Measurements from ENCODE around the gene TTC19.
"Not testable (repeated sequence)": the region's sequence is repeated elsewhere in the genome, so short reads cannot be mapped to it uniquely, and the experiment has no call there.

TTC19 gene

DNA sequence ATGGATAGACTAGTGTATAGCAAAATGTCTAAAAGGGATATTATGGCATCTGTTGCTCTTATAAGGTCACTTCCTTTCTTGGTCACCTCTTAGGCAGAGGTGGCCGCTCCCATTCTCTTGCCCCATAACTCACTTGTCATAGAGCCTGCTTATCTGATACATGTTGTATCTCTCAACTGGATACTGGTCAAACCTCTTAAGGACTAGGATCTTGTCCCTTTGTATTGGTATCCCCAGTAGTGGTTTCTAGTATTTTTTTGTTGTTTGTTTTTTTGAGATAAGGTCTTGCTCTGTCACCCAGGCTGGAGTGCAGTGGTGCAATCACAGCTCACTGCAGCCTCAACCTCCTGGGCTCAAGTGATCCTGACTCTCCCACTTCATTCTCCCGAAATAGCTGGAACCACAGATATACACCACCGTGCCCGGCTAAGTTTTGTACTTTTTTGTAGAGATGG lies 27.1 kb upstream of the TTC19 start:
- DNase-seq (ENCODE audit: low read depth, low spot score), result no peak

DNA sequence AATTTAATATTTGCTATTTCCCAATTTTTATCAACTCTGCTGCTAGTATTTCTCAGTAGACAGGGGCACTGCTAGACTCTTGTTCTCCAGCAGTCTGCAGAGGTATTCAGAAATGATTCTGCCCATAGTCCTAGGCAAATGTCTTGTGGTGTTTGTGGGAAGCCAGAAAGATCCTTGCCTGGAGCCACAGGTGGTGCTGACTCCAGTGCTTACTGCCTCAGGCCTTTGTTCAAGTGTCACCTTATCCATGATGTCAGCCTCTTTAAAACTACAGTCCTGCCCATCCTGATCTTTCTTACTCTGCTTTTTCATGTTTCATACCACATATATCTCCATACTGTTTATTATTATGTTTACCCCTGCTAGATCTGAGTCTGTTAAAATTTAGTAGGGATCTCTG lies 26.6 kb upstream of the TTC19 start:
- DNase-seq (ENCODE audit: low read depth, low spot score), result no peak

DNA sequence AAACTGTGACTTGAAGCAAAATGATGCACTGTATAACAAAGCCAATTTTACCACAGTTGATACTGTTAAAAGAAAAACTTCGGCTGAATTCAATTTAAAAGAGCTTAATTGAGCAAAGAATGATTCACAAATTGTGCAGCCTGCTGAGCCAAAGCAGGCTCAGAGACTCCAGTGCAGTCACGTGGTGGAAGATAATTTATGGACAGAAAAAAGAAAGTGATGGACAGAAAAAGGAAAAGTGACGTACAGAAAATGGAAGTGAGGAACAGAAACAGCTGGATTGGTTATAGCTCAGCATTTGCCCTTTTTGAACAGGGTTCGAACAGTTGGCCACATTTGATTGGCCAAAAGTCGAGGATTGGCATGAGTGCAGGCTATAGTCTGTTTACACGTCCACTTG lies 25.8 kb upstream of the TTC19 start:
- no peak for DNase-seq (ENCODE audit: low read depth, low spot score)

DNA sequence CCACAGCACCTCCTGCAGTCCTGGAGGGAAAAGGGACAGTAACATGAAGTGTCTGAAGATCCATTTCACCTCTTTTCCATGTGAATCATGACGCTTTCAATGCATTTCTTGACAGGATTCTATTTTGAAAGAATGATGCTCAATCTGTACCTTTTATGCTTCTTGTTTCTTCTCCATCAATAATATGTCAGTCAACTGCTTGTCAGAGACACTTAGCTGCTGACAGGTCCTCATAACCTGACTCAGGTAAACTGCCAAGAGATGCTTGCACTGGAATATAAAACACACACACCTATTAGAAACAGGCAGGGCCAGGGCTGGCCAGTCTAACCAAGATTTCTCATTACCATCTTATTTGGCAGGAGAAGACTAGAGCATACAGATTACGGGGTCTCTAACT lies 21.7 kb upstream of the TTC19 start:
- DNase-seq (ENCODE audit: low read depth, low spot score), result no peak

DNA sequence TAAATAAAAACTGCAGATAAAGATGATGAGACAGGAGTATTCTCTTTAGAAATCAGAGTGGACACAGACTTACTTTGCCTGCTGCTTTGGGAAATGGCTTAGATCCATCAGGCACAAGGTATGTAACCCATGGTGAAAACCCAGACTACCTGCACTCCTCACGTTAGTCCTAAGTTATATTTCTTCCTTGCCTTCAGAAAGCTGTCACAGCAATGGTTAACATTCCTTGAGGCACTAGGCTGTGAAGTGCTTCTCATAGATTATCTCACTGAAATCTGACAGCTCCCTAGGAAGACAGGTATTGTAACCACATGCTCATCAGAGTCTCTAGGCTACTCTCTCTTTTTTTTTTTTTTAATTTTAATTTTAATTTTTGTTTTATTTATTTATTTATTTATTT lies 21.0 kb upstream of the TTC19 start:
- no peak for DNase-seq (ENCODE audit: low read depth, low spot score)

DNA sequence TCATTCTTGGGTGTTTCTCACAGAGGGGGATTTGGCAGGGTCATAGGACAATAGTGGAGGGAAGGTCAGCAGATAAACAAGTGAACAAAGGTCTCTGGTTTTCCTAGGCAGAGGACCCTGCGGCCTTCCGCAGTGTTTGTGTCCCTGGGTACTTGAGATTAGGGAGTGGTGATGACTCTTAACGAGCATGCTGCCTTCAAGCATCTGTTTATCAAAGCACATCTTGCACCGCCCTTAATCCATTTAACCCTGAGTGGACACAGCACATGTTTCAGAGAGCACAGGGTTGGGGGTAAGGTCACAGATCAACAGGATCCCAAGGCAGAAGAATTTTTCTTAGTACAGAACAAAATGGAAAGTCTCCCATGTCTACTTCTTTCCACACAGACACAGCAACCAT lies 20.6 kb upstream of the TTC19 start:
- not testable (repeated sequence) for DNase-seq (ENCODE audit: low read depth, low spot score)

DNA sequence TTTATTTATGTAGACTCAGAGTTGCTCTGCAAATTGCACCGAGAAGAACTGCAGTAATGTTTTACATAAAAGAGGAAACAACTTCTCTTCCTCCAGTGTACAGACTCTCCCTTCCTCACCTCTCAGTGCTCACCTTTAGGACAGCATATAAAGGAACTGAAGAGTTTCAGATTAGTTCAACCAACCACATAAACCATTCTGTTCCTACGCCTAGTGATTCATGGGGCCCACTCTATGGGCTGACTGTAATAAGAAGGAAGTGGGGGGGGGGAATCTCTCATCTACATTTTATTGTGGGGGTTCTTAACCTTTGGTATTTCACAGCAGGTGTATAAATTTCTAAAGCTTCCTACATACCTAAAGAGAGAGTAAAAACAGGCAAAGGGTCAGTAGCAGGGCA lies 18.4 kb upstream of the TTC19 start:
- DNase-seq (ENCODE audit: low read depth, low spot score), result no peak

DNA sequence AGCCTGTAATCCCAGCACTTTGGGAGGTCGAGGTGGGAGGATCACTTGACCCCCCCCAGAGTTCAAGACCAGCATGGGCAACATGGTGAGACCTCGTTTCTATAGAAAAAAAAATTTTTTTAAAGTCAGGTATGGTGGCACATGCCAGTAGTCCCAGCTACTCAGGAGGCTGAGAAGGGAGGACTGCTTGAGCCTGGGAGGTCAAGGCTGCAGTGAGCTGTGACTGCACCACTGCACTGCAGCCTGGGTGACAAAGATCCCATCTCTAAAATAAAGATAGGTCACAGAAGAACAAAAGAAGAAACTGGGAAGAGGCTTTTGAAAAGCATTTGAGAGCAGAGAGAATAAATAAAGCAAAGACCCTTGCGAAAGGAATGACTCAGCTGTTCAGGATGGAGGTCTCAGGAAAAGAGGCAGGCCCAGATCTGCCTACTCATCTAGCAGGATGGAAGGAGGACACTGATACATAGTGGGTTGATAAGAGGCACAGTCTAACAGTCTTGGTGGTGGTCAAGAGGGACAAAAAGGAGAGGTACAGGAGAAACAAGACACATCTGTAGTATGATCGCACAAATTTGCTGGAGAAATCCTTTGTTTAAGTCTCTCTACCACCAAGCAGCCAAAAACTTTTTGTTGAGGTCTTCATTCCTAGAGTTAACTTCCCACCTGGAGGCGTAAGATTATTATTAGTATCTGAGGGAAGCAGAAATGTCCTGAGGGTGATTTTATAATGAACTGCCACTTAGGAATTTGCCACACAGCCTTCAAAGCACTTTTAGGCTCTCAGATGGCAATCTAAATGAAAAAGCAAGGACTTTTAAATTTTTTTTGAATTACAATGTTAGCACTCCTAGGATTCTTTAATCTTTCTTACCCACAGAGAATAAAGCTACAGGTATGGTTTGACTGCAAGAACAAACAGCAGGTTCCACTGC lies 17.7 kb upstream of the TTC19 start:
- no peak for DNase-seq (ENCODE audit: low read depth, low spot score)

DNA sequence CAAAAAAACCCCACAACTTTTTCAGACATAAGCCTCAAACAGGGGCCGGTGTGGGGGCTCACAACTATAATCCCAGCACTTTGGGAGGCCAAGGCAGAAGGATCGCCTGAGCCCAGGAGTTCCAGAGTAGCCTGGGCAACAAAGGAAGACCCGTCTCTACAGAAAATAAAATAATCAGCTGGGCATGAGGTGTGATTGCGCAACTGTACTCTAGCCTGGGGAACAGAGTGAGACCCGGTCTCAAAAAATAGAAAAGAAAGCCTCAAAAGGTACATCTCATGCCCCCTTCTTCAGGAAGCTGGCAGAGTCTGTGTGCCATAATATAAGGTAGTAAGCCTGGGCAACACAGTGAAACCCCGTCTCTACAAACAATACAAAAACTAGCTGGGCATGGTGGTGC lies 3.3 kb upstream of the TTC19 start:
- DNase-seq (ENCODE audit: low read depth, low spot score), result no peak

DNA sequence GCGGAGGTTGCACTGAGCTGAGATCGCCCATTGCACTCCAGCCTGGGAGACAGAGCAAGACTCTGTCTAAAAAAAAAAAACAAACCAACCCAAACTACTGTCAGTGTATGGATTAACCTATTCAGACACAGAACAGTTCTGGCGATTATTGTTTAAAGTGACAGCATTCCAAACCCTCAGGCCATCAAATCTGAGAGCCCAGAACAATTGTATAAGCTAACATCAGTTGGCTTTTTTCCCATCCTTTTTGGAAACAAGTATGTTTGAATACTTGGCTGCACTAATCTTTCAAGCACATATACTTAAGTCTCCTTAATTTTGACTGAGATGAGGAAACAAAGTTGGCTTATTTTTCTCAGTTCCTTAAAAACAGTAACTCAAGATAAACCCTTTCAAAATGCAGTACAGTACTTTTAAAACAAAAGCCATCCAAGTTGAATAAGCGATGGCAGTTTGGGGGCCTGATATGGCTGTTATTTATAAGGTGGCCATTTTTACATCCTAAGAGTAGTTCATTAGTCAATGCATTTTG lies 1.5 kb upstream of the TTC19 start:
- DNase-seq (ENCODE audit: low read depth, low spot score), result no peak

DNA sequence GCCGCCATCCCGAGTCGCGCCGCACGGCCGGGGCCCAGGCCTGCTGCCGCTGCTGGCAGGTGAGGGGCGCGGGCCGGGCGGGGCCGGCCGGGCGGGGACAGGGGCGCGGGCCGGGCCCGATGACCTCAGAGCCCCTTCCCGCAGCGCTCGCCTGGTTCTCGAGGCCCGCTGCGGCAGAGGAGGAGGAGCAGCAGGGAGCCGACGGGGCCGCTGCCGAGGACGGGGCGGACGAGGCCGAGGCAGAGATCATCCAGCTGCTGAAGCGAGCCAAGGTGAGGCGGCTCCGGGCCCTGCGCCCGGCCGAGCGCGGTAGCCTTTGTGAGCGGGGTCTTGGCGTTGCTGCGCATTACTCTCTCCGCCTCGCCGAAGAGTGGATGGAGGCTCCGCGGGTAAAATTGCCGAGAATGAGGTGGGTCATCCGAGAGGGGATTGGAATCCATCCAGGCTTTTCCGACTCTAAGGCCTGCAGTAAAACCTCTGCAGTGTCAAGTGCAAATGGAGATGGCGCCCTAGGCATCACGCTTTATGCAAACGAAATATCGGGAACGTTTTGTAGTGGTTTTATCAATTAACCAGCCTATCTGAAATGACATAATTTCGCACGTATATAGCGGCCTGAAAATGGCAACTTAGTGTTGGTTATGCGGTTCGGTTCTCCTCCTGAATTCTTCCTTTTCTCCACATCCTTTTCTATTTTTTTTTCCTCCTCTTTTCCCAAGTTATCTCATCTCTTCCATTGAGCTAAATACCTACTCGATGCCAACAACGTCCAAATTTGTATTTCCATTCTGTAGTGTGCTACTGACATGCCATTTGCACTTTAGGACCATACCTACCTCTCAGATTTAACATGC lies 577 bp downstream of the TTC19 start:
- peak; percentile 1 for DNase-seq (ENCODE audit: low read depth, low spot score)

DNA sequence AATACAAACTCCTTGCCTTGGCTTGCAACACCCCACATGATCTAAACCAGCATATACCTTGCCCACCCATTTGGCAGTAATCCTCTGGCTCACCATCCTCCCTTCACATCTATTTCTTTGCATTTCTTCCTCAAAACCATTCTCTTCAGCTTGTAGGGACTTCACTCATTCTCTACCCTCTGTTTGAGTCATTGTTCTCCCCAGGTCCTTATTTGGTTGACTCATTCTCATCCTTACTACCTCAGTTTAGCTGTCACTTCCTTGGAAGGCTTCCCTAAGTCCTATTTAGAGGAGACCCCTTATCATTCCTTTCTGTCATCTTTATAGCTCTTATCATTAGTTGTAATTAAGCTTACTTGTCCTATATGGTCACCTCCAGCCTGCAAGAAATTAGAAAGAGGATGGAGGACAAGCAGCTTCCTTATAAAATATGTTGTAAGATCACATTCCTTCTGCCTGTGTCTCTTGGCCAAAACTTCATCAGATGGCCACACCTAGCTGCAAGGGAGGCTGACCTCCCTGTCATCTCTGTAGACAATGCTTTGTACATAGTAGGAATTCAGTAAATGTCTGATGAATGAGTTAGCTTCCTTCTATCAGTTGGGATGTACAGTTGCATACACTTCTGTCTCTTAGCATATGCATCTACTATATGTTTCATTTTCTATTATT lies 1.7 kb downstream of the TTC19 start:
- DNase-seq (ENCODE audit: low read depth, low spot score), result no peak

DNA sequence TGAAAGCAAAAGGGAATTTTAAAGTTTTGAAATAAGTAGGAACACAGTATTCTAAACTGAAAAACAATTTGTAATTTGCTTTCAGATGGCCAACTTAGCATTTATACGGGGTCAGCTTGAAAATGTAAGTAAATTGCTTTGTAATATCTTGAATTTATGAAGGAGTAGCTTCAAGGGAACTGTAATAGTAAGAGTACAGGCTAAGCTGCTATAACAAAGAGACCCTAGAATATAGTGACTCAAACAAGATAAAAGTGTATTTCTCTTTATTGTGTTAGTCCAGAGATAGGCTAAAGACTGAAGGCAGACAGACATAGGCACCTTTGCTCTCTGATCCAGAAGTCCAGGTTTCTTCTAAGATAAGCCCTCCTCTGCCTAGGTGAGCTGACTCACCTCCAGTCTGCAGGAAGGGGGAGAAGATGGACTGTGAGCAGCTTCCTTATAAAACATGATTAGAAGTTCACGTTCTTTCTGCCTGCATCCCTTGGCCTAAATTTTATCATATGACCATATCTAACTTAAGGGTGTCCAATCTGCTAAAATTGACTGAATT lies 3.2 kb downstream of the TTC19 start:
- no peak for DNase-seq (ENCODE audit: low read depth, low spot score)

DNA sequence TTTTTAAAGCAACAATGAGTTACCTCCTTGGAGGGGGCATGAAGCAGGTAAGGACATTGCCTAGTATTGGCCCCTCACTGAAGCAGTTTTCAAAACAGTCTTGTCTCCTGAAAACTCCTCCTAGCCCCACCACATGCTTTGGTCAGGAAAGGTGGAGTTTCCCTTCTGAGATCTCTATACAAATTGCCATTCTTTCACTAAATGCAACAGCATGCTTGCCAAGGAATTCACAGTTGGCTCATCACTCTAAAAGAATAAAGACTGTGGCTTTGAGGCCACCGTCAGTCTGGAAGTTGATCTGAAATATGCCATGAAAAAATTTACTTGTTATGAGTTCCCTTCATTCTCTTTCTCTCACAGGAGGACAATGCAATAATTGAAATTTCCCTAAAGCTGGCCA lies 4.2 kb downstream of the TTC19 start:
- DNase-seq (ENCODE audit: low read depth, low spot score), result no peak

DNA sequence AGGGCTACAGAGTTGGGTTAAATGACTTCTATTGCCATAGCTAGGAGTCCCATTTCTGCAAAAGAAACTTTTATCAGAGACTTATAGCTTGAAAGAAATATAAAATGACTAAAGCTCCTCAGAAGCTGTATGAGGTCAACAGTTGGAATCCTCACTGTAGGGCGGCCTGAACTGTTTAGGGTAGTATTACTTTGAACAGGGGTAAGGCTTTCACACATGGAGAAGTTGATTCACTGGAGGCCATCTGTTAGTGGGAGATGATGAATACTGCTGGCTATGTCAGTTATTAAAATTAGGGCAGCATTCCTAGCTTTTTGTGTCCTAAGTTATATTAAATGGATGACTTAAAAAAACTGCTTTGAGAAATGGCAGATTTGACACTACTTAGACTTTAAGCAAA lies 6.0 kb downstream of the TTC19 start:
- no peak for DNase-seq (ENCODE audit: low read depth, low spot score)

DNA sequence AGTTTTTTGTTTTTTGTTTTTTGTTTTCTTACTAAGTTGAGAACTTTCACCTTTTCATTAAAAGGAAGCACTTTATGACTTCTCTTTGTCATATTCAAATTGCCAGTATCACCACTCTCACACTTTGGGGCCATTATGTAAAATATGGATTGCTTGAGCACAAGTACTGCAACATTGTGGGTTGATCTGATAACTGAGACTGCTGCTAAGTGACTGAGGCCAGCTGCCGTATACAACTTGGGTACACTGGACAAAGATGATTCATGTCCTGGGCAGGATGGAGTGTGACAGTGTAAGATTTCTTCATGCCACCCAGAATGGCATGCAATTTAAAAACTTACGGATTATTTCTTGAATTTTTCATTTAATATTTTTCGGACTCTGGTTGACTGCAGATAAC lies 7.8 kb downstream of the TTC19 start:
- DNase-seq (ENCODE audit: low read depth, low spot score), result no peak

DNA sequence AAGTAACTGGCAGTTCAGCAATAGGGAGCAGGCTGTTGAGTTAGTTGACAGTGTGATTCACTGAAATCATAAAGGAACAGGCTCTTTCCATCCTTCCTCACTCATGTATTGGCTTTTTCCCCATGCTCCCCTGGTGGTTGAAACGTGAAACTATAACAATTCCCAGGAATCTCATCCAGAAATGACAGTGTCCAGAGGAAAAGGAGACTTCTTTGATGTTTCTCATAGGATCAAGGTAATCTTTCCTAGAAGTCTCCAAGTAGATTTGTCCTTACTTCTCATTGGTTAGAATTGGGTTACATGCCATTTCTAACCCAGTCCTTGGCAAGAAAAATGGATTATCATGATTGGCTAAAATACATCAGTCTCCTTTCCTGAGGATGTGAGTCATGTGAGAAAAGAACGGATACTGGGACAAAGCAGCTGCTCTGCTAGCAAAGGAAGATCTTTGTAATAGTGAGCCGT lies 14.4 kb downstream of the TTC19 start:
- DNase-seq (ENCODE audit: low read depth, low spot score), result no peak

DNA sequence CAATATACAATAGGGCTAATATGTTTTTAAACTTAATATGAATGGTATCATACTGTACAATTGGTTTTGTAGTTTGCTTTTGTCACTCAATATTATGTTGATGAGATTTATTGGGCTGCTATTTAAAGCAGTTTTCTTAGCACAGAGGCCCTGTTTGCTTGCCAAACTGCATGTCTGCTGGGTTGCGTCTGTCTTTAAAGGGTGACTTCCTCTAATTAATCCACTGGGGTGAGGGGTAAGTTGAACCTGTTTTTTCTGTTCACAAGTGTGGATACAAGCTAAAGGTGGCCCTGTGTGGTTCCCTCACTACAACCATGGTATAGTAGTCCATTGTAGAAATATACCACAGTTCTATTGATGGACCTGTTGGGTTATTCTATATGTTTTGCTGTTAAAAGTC lies 19.7 kb downstream of the TTC19 start:
- DNase-seq (ENCODE audit: low read depth, low spot score), result no peak

DNA sequence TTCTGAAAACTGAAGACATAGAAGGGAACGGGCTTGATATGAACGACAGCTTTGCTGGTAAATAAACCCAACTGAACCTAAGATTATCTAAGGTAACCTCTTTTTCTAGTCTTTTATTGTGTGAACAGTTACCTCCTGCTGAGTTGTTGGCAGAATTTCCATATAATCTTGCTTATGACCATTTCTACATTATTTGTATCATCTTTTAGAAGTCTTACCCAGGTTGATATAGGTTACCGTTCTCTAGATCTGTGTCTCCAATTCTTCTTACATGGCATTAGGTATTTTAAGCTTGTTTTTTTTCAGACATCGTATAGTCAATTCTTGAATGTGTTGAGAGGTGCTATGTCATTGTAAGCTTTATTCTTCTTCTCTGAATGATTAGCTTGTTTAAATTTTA lies 24.3 kb downstream of the TTC19 start:
- no peak for DNase-seq (ENCODE audit: low read depth, low spot score)

DNA sequence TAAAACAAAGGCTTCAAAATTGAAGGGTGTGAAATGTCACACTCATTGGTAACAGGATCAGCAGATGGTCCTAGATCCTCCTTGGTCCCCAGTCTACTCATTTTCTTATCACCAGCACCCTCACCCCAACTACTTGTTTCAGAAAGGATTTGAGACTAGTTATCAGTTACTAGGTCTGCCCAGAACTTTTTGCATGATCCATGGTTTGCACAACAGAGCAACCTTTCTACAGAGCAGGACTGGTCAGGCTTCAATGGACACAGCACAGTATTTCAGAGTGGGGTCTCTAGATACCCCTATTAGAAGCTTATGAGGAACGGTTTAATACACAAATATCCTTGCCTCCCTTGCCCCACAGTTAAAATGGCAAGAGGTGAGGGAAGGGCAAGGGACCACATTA lies 25.6 kb downstream of the TTC19 start:
- DNase-seq (ENCODE audit: low read depth, low spot score), result no peak

DNA sequence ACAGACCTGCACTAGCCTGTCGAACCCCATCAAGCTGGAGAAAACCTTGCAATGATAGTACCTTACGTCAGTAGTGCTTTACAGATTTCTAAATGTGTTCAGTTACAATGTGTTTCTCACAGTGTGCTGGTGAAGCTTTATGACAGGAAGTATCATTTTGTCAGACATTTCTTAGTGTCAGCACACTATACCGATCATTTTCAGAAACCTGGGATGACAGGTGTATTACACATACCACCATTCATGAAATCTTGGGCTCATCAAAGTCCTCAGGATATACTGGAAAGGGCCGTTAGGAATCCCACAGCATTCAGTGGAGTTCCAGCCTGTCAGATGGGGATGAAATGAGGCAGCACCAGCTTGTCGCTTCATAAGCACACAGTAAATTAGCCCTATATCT lies 27.3 kb downstream of the TTC19 start:
- no peak for DNase-seq (ENCODE audit: low read depth, low spot score)

Measured in activated CD4-positive, CD25-positive, alpha-beta regulatory T cell treated with anti-CD3 and anti-CD28 coated beads, Interleukin-2, amount 50 U/mL, for 16 hours (primary cell).